ENCODE results near the gene ERP27. TPM values are rescaled to one million over a fixed set of nuclear protein-coding genes. Genes with fewer than 3 reads are reported as not detected.

The ERP27 gene
- total RNA-seq, 1 experiment from 2014 or later: not detected

- no peak for TF ChIP-seq IRF2 (CRISPR knock-in tag; IDR thresholded peaks at IDR 0.05; ENCODE audit: borderline replicate concordance, low read depth)
- TF ChIP-seq FOXP4 (CRISPR knock-in tag; IDR thresholded peaks at IDR 0.05): no peak
These were observed 48.1 kb upstream of the ERP27 start (continued) for GRCh38 chr12:14986449-14986848.

GRCh38 chr12:14984766-14985285 is 46.5 kb upstream of the ERP27 start:
- CTCF ChIA-PET: no interaction called here
- H3K4me3 Mint-ChIP-seq: no peak overlapping the region
- POLR2A ChIA-PET: no interaction called here
- no peaks in the 10 kb centered on the region for H3K9me3 Mint-ChIP-seq
- H3K27me3 Mint-ChIP-seq (ENCODE audit: low read depth): no peaks in the 10 kb centered on the region
- TF ChIP-seq NFATC4 (CRISPR knock-in tag; IDR thresholded peaks at IDR 0.05) (no peak), AR (CRISPR knock-in tag; IDR thresholded peaks at IDR 0.05) (no peak), SOX15 (CRISPR knock-in tag; IDR thresholded peaks at IDR 0.05) (no peak), ZNF532 (CRISPR knock-in tag; IDR thresholded peaks at IDR 0.05; ENCODE audit: borderline replicate concordance) (no peak), NR2C2 (CRISPR knock-in tag; IDR thresholded peaks at IDR 0.05) (no peak)
- DNase-seq (ENCODE audit: low spot score): no peak
- no peaks in the 10 kb centered on the region for H3K36me3 Mint-ChIP-seq
- ATAC-seq: no peak
- no peak overlapping the region for H3K27ac Mint-ChIP-seq
- 0 out of 2 replicates have a peak, but pooled peaks cover 2% of the 10 kb centered on the region for H3K4me1 Mint-ChIP-seq

- ChIA-PET CTCF (no interaction called here), POLR2A (interaction anchor here (0.6 to 0.7 kb wide), 2 partner anchors 215 to 343 kb away, joined by 4 to 6 read pairs; no protein-coding TSS in a partner anchor)
- Mint-ChIP-seq H3K9me3 (no peaks in the 10 kb centered on the region), H3K36me3 (no peaks in the 10 kb centered on the region), H3K27ac (no peak overlapping the region), H3K27me3 (ENCODE audit: low read depth) (no peaks in the 10 kb centered on the region), H3K4me3 (no peak overlapping the region), H3K4me1 (0 out of 2 replicates have a peak, but pooled peaks cover 2% of the 10 kb centered on the region)
- no peak for DNase-seq (ENCODE audit: low spot score)
- no peak for ATAC-seq
- TF ChIP-seq PRDM15 (CRISPR knock-in tag; IDR thresholded peaks at IDR 0.05) (no peak), ZNF512 (CRISPR knock-in tag; IDR thresholded peaks at IDR 0.05; ENCODE audit: borderline replicate concordance) (no peak), ZSCAN18 (CRISPR knock-in tag; IDR thresholded peaks at IDR 0.05) (no peak), NR2C2 (CRISPR knock-in tag; IDR thresholded peaks at IDR 0.05) (no peak), ELF4 (CRISPR knock-in tag; IDR thresholded peaks at IDR 0.05; ENCODE audit: low read depth) (no peak), MXD4 (CRISPR knock-in tag; IDR thresholded peaks at IDR 0.05; ENCODE audit: borderline replicate concordance) (no peak), ATF1 (CRISPR knock-in tag; IDR thresholded peaks at IDR 0.05) (no peak), NFATC4 (CRISPR knock-in tag; IDR thresholded peaks at IDR 0.05) (no peak), ZNF138 (CRISPR knock-in tag; conservative IDR thresholded peaks at IDR 0.05) (no peak), SMAD3 (CRISPR knock-in tag; IDR thresholded peaks at IDR 0.05; ENCODE audit: borderline replicate concordance) (no peak)
These were observed 45.7 kb upstream of the ERP27 start for GRCh38 chr12:14984036-14984435.

Measured in WTC11 (cell line).